Astrocyte (in vitro differentiated cells and primary cell): ENCODE measurements around the gene GSS. TPM values are rescaled to one million over a fixed set of nuclear protein-coding genes. Genes with fewer than 3 reads are reported as not detected.

Experiments
- DNase-seq: peaks from one replicate; pipeline ENCODE4 v3.0.0-alpha.2; 2010; ENCODE audit warnings: low read depth
- FAIRE-seq: peaks from 2 replicates; lab custom pipeline; 2011; peaks lifted over from hg19 to GRCh38; lab: Jason Lieb, UNC
- H2AFZ ChIP-seq: 2 replicates; pipeline ENCODE4 v1.6.0; 2012; ENCODE audit warnings: low read depth, low read length, inconsistent platforms
- H3K27ac ChIP-seq: 2 replicates; pipeline ENCODE4 v1.5.1; 2011; ENCODE audit warnings: low read depth, low read length, inconsistent platforms
- H3K27me3 ChIP-seq: 2 replicates; pipeline ENCODE4 v1.6.0; 2011; ENCODE audit warnings: low read length, inconsistent platforms; ENCODE audit not compliant: insufficient read depth
- H3K36me3 ChIP-seq: 2 replicates; pipeline ENCODE4 v1.5.1; 2011; ENCODE audit warnings: low read length, inconsistent platforms; ENCODE audit not compliant: insufficient read depth
- H3K4me1 ChIP-seq: 2 replicates; pipeline ENCODE4 v1.5.1; 2011; ENCODE audit warnings: low read length, inconsistent platforms; ENCODE audit not compliant: insufficient read depth
- H3K4me2 ChIP-seq: 2 replicates; pipeline ENCODE4 v1.6.0; 2012; ENCODE audit warnings: low read length, inconsistent platforms
- H3K4me3 ChIP-seq: 2 replicates; pipeline ENCODE4 v1.5.1; 2011; ENCODE audit warnings: low read depth, mild to moderate bottlenecking, low read length, inconsistent platforms; ENCODE audit not compliant: insufficient read depth
- H3K79me2 ChIP-seq: 2 replicates; pipeline ENCODE4 v1.6.0; 2012; ENCODE audit warnings: mild to moderate bottlenecking, low read length, inconsistent platforms; ENCODE audit not compliant: insufficient read depth
- H3K9ac ChIP-seq: 2 replicates; pipeline ENCODE4 v1.6.0; 2012; ENCODE audit warnings: mild to moderate bottlenecking, low read length, inconsistent platforms
- H3K9me3 ChIP-seq: 2 replicates; pipeline ENCODE4 v1.5.1; 2012; ENCODE audit warnings: low read depth, mild to moderate bottlenecking, low read length, inconsistent platforms; ENCODE audit not compliant: insufficient read depth
- H4K20me1 ChIP-seq: 2 replicates; pipeline ENCODE4 v1.6.0; 2012; ENCODE audit warnings: low read length, inconsistent platforms; ENCODE audit not compliant: insufficient read depth
- H3K27ac Mint-ChIP-seq: one replicate; pipeline ENCODE4 v1.8.0; 2021; ENCODE audit warnings: mild to moderate bottlenecking, mixed read lengths; ENCODE audit not compliant: unreplicated experiment
- H3K27me3 Mint-ChIP-seq: one replicate; pipeline ENCODE4 v1.8.0; 2021; ENCODE audit warnings: low read depth, mixed read lengths; ENCODE audit not compliant: unreplicated experiment
- H3K36me3 Mint-ChIP-seq: one replicate; pipeline ENCODE4 v1.8.0; 2021; ENCODE audit warnings: low read depth, mixed read lengths; ENCODE audit not compliant: unreplicated experiment
- H3K4me1 Mint-ChIP-seq: one replicate; pipeline ENCODE4 v1.8.0; 2021; ENCODE audit warnings: low read depth, mixed read lengths; ENCODE audit not compliant: unreplicated experiment
- H3K4me3 Mint-ChIP-seq: one replicate; pipeline ENCODE4 v1.8.0; 2021; ENCODE audit warnings: mild to moderate bottlenecking, moderate library complexity, mixed read lengths; ENCODE audit not compliant: unreplicated experiment
- H3K9me3 Mint-ChIP-seq: one replicate; pipeline ENCODE4 v1.8.0; 2021; ENCODE audit warnings: mild to moderate bottlenecking, mixed read lengths; ENCODE audit not compliant: unreplicated experiment
- EZH2 ChIP-seq: IDR thresholded peaks from 2 replicates; pipeline ENCODE4 v1.6.1; 2012; ENCODE audit warnings: mild to moderate bottlenecking, low read length, inconsistent platforms; ENCODE audit not compliant: insufficient read depth
- total RNA-seq: library from RNA; stranded (reverse); gene quantifications from 2 replicates; pipeline ENCODE4 v1.2.1, GENCODE V29; 2021
- TF ChIP-seq, protein P1 (sequence below): IDR thresholded peaks from 2 replicates; pipeline ENCODE4 v1.5.1; 2011; ENCODE audit warnings: low read depth, mild to moderate bottlenecking, inconsistent platforms, low read length, moderate library complexity; ENCODE audit not compliant: insufficient read depth

Gene GSS
- total RNA-seq, 1 donor from 2014 or later, result 44.6 TPM

DNA sequence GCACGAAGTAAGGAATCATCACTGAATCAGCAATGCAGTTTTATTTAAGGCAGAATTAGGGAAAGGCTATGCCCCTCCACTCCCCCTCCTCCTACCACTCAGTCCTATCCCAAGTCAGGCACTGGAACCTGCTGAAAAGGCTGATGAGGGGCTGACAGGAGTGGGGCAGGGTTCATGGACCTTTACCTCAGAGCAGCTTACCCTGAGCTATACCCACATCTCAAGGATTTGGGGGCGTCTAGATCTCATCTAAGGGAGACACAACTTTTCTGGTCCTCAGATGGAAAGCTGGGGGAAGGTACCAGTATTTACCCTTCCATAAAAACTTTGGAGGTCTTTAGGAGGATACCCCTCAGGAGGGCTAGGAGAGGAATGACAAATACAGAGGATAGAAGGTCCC is 27.2 kb downstream of the GSS start:
- Histone ChIP-seq H4K20me1 (no peaks in the 10 kb centered on the region), H3K4me3 (no peak overlapping the region), H3K36me3 (peaks cover 21% of the 10 kb centered on the region), H3K27ac (no peak overlapping the region), H3K4me2 (no peak overlapping the region), H3K27me3 (no peaks in the 10 kb centered on the region), H3K9me3 (no peaks in the 10 kb centered on the region), H2AFZ (no peak overlapping the region), H3K79me2 (no peaks in the 10 kb centered on the region), H3K9ac (no peak overlapping the region), H3K4me1 (no peaks in the 10 kb centered on the region)
- FAIRE-seq (no peak), DNase-seq (no peak)
- peaks cover 2% of the 10 kb centered on the region for H3K9me3 Mint-ChIP-seq
- TF ChIP-seq EZH2, result no peak
- TF ChIP-seq, protein P1, sequence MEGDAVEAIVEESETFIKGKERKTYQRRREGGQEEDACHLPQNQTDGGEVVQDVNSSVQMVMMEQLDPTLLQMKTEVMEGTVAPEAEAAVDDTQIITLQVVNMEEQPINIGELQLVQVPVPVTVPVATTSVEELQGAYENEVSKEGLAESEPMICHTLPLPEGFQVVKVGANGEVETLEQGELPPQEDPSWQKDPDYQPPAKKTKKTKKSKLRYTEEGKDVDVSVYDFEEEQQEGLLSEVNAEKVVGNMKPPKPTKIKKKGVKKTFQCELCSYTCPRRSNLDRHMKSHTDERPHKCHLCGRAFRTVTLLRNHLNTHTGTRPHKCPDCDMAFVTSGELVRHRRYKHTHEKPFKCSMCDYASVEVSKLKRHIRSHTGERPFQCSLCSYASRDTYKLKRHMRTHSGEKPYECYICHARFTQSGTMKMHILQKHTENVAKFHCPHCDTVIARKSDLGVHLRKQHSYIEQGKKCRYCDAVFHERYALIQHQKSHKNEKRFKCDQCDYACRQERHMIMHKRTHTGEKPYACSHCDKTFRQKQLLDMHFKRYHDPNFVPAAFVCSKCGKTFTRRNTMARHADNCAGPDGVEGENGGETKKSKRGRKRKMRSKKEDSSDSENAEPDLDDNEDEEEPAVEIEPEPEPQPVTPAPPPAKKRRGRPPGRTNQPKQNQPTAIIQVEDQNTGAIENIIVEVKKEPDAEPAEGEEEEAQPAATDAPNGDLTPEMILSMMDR, result no peak
- H3K36me3 Mint-ChIP-seq, result peaks cover 53% of the 10 kb centered on the region
- no peak overlapping the region for H3K4me3 Mint-ChIP-seq
- no peaks in the 10 kb centered on the region for H3K27me3 Mint-ChIP-seq
- no peak overlapping the region for H3K27ac Mint-ChIP-seq
- H3K4me1 Mint-ChIP-seq, result peaks cover 3% of the 10 kb centered on the region

DNA sequence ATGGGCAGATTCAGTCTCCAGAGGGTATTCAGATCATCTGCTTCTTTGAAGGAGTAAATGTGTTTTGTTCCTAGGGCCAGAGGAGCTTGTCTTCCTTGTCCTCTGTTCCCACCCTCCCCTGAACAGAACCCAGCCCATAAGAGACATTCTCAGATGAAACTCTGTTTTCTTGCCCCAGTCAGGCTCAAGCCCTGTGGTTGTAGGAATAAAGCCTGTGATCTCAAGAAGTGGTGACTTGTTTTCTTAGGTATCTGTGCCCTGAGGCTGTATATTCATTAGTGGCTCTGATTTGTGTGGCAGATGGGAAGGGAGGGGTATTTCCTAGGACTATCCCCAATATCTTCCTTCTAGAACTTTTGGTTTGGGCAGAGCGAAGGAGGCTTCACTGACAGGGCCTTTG is 27.9 kb downstream of the GSS start:
- Histone ChIP-seq H3K4me3 (no peak overlapping the region), H3K9ac (no peak overlapping the region), H3K27ac (no peak overlapping the region), H3K36me3 (peaks cover 21% of the 10 kb centered on the region), H3K79me2 (no peaks in the 10 kb centered on the region), H3K4me1 (peaks cover 3% of the 10 kb centered on the region), H2AFZ (no peak overlapping the region), H3K27me3 (no peaks in the 10 kb centered on the region), H3K4me2 (no peak overlapping the region), H4K20me1 (no peaks in the 10 kb centered on the region), H3K9me3 (no peaks in the 10 kb centered on the region)
- H3K27ac Mint-ChIP-seq, result no peak overlapping the region
- H3K36me3 Mint-ChIP-seq, result peaks cover 49% of the 10 kb centered on the region
- H3K4me3 Mint-ChIP-seq, result no peak overlapping the region
- peaks cover 3% of the 10 kb centered on the region for H3K4me1 Mint-ChIP-seq
- no peaks in the 10 kb centered on the region for H3K27me3 Mint-ChIP-seq
- TF ChIP-seq EZH2, result no peak
- TF ChIP-seq, protein P1, result no peak
- peaks cover 2% of the 10 kb centered on the region for H3K9me3 Mint-ChIP-seq
- no peak for DNase-seq
- FAIRE-seq, result no peak

DNA sequence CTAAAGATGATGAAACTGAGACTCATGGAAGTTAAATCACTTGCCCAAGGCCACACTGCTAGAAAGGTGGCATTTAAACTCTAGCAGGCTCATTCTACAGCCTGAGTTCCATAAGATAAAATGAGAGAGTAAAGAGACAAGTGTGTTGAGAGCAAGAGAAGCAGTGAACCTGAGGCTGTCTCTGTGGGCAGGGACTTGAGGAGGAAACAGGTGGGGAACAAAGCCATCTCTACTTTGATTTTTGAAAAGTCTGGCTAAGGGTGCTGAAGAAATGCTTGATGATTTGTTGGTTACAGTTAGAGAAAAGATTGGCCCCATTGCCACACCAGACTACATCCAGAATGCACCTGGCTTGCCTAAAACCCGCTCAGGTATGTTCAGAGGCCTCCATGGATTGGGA is 29.0 kb downstream of the GSS start:
- Mint-ChIP-seq H3K9me3 (peaks cover 3% of the 10 kb centered on the region), H3K4me1 (peaks cover 3% of the 10 kb centered on the region), H3K27me3 (no peaks in the 10 kb centered on the region), H3K36me3 (peaks cover 44% of the 10 kb centered on the region), H3K27ac (no peak overlapping the region), H3K4me3 (no peak overlapping the region)
- Histone ChIP-seq H3K36me3 (peaks cover 17% of the 10 kb centered on the region), H3K9me3 (no peaks in the 10 kb centered on the region), H3K27me3 (no peaks in the 10 kb centered on the region), H3K4me3 (no peak overlapping the region), H3K79me2 (no peaks in the 10 kb centered on the region), H4K20me1 (no peaks in the 10 kb centered on the region), H3K4me2 (no peak overlapping the region), H3K27ac (no peak overlapping the region), H2AFZ (no peak overlapping the region), H3K4me1 (peaks cover 7% of the 10 kb centered on the region), H3K9ac (no peak overlapping the region)
- TF ChIP-seq, protein P1, result no peak
- TF ChIP-seq EZH2, result no peak
- DNase-seq, result no peak
- FAIRE-seq, result no peak
